HG03521 (cell line): ENCODE measurements around the gene GRK4.
"Not testable (repeated sequence)": the region's sequence is repeated elsewhere in the genome, so short reads cannot be mapped to it uniquely, and the experiment has no call there.

Experiments
- ATAC-seq: cut with Tn5 transposase; IDR thresholded peaks from one replicate; pipeline ENCODE4 v1.9.1; 2021; ENCODE audit warnings: mild to moderate bottlenecking, moderate library complexity; ENCODE audit not compliant: unreplicated experiment

The GRK4 gene

GRCh38 chr4:2941138-2942036 lies 22.0 kb upstream of the GRK4 start:
- ATAC-seq, result no peak

GRCh38 chr4:2942037-2942531 lies 21.3 kb upstream of the GRK4 start:
- ATAC-seq, result no peak

- ATAC-seq, result no peak
Measured at GRCh38 chr4:2942532-2943363, 20.6 kb upstream of the GRK4 start.

- ATAC-seq, result no peak
Measured at GRCh38 chr4:2943364-2944090, 19.8 kb upstream of the GRK4 start.

GRCh38 chr4:2944091-2944482 lies 19.3 kb upstream of the GRK4 start:
- ATAC-seq, result no peak

GRCh38 chr4:2944586-2945526 lies 18.5 kb upstream of the GRK4 start:
- ATAC-seq, result no peak

- ATAC-seq, result not testable (repeated sequence)
Measured at GRCh38 chr4:2945619-2946604, 17.5 kb upstream of the GRK4 start.

GRCh38 chr4:2946812-2947600 lies 16.4 kb upstream of the GRK4 start:
- ATAC-seq, result no peak

- no peak for ATAC-seq
Measured at GRCh38 chr4:2947926-2948325, 15.4 kb upstream of the GRK4 start.

- ATAC-seq, result no peak
Measured at GRCh38 chr4:2948895-2949781, 14.2 kb upstream of the GRK4 start.

- no peak for ATAC-seq
Measured at GRCh38 chr4:2949782-2950125, 13.6 kb upstream of the GRK4 start.

- ATAC-seq, result no peak
Measured at GRCh38 chr4:2950221-2950989, 13.0 kb upstream of the GRK4 start.

- no peak for ATAC-seq
Measured at GRCh38 chr4:2953496-2953895, 9.9 kb upstream of the GRK4 start.

GRCh38 chr4:2954358-2955185 lies 8.8 kb upstream of the GRK4 start:
- no peak for ATAC-seq
